ENCODE measurements around the gene SECISBP2.

SECISBP2 gene

GRCh38 chr9:89388084-89388867 lies 70.0 kb downstream of the SECISBP2 start:
- Histone ChIP-seq H3K9me3 (ENCODE audit: insufficient read depth, low read length) (no peaks in the 10 kb centered on the region), H3K4me1 (ENCODE audit: insufficient read depth, insufficient read length) (peaks cover 2% of the 10 kb centered on the region), H3K27me3 (ENCODE audit: insufficient read depth, insufficient read length) (no peaks in the 10 kb centered on the region), H3K4me3 (ENCODE audit: insufficient read length, low read depth) (no peak overlapping the region), H3K9ac (ENCODE audit: insufficient read length, low read depth) (no peak overlapping the region), H3K36me3 (ENCODE audit: insufficient read depth, insufficient read length, low read length) (peaks cover 65% of the 10 kb centered on the region)
- TF ChIP-seq SUZ12 (IDR thresholded peaks at IDR 0.05; ENCODE audit: extremely low read depth, insufficient read depth, insufficient read length), result no peak
- TF ChIP-seq ZNF274 (IDR thresholded peaks at IDR 0.05; ENCODE audit: low read depth, low read length), result no peak
- no peak for TF ChIP-seq YY1 (IDR thresholded peaks at IDR 0.05; ENCODE audit: insufficient read depth, insufficient read length)
- no peak for DNase-seq (ENCODE audit: low read depth, low spot score)

GRCh38 chr9:89388868-89389177 lies 70.5 kb downstream of the SECISBP2 start:
- no peak for DNase-seq (ENCODE audit: low read depth, low spot score)
- Histone ChIP-seq H3K27me3 (ENCODE audit: insufficient read depth, insufficient read length) (no peaks in the 10 kb centered on the region), H3K4me1 (ENCODE audit: insufficient read depth, insufficient read length) (no peaks in the 10 kb centered on the region), H3K9ac (ENCODE audit: insufficient read length, low read depth) (no peak overlapping the region), H3K9me3 (ENCODE audit: insufficient read depth, low read length) (no peaks in the 10 kb centered on the region), H3K4me3 (ENCODE audit: insufficient read length, low read depth) (no peak overlapping the region), H3K36me3 (ENCODE audit: insufficient read depth, insufficient read length, low read length) (peaks cover 67% of the 10 kb centered on the region)
- TF ChIP-seq ZNF274 (IDR thresholded peaks at IDR 0.05; ENCODE audit: low read depth, low read length) (no peak), YY1 (IDR thresholded peaks at IDR 0.05; ENCODE audit: insufficient read depth, insufficient read length) (no peak), SUZ12 (IDR thresholded peaks at IDR 0.05; ENCODE audit: extremely low read depth, insufficient read depth, insufficient read length) (no peak)

- Histone ChIP-seq H3K4me3 (ENCODE audit: insufficient read length, low read depth) (no peak overlapping the region), H3K27me3 (ENCODE audit: insufficient read depth, insufficient read length) (no peaks in the 10 kb centered on the region), H3K4me1 (ENCODE audit: insufficient read depth, insufficient read length) (no peaks in the 10 kb centered on the region), H3K36me3 (ENCODE audit: insufficient read depth, insufficient read length, low read length) (peaks cover 65% of the 10 kb centered on the region), H3K9ac (ENCODE audit: insufficient read length, low read depth) (no peak overlapping the region), H3K9me3 (ENCODE audit: insufficient read depth, low read length) (no peaks in the 10 kb centered on the region)
- TF ChIP-seq YY1 (IDR thresholded peaks at IDR 0.05; ENCODE audit: insufficient read depth, insufficient read length) (no peak), SUZ12 (IDR thresholded peaks at IDR 0.05; ENCODE audit: extremely low read depth, insufficient read depth, insufficient read length) (no peak)
- DNase-seq (ENCODE audit: low read depth, low spot score), result no peak
Measured at GRCh38 chr9:89390068-89390555, 71.8 kb downstream of the SECISBP2 start.

DNA sequence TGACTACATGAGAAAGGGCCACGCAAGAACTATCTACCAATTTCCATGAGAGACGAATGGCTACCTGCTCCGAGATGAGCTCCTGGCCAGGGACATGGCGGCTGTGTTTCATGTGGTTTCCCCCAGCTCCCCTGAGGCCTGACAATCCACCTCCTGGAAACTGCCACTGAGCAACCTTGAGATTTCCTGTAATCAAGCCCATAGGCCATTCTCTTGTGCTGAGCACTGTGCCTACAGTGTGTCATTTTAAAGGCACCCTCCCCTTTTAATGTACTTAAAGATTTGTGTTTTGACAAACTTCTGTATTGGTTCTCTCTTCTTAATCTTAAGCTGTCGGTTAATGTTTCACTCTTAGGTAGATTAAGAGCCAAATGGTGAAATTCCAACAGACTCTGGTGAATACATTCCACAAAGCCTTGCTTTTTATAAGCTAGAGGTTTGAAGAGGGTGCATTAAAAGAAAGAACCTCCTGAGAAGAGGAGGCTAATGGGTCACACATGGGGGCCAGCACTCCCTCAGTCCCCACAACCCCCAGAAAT lies 72.3 kb downstream of the SECISBP2 start:
- no peak overlapping the region for H3K4me3 ChIP-seq (ENCODE audit: insufficient read length, low read depth)
- peaks cover 61% of the 10 kb centered on the region for H3K36me3 ChIP-seq (ENCODE audit: insufficient read depth, insufficient read length, low read length)
- DNase-seq (ENCODE audit: low read depth, low spot score), result no peak
- H3K4me1 ChIP-seq (ENCODE audit: insufficient read depth, insufficient read length), result no peaks in the 10 kb centered on the region
- no peak overlapping the region for H3K9ac ChIP-seq (ENCODE audit: insufficient read length, low read depth)
- TF ChIP-seq YY1 (IDR thresholded peaks at IDR 0.05; ENCODE audit: insufficient read depth, insufficient read length) (no peak), ZNF274 (IDR thresholded peaks at IDR 0.05; ENCODE audit: low read depth, low read length) (no peak), SUZ12 (IDR thresholded peaks at IDR 0.05; ENCODE audit: extremely low read depth, insufficient read depth, insufficient read length) (no peak)
- H3K27me3 ChIP-seq (ENCODE audit: insufficient read depth, insufficient read length), result no peaks in the 10 kb centered on the region
- H3K9me3 ChIP-seq (ENCODE audit: insufficient read depth, low read length), result no peaks in the 10 kb centered on the region

DNA sequence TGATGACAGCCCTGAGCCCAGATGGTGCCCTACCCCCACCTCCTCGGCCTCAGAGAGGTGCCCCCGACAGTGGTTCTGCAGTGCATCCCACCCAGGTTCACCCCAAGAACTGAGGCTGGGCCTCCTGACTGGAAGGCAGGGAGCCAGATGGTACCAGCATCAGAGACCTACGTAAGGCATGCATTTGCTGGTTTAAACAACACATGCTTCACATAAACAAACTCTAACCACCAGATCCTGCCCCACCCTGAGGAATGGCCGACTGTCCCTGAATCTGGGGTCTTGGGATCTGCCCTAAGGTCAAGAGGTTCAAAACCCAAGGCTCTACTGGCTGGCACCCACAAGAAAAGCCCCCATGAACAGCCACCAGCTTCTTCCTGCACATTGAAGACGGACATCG lies 73.3 kb downstream of the SECISBP2 start:
- no peaks in the 10 kb centered on the region for H3K27me3 ChIP-seq (ENCODE audit: insufficient read depth, insufficient read length)
- TF ChIP-seq SUZ12 (IDR thresholded peaks at IDR 0.05; ENCODE audit: extremely low read depth, insufficient read depth, insufficient read length), result no peak
- TF ChIP-seq YY1 (IDR thresholded peaks at IDR 0.05; ENCODE audit: insufficient read depth, insufficient read length), result no peak
- no peak for TF ChIP-seq ZNF274 (IDR thresholded peaks at IDR 0.05; ENCODE audit: low read depth, low read length)
- no peaks in the 10 kb centered on the region for H3K9me3 ChIP-seq (ENCODE audit: insufficient read depth, low read length)
- no peak overlapping the region for H3K4me3 ChIP-seq (ENCODE audit: insufficient read length, low read depth)
- peaks cover 60% of the 10 kb centered on the region for H3K36me3 ChIP-seq (ENCODE audit: insufficient read depth, insufficient read length, low read length)
- no peaks in the 10 kb centered on the region for H3K4me1 ChIP-seq (ENCODE audit: insufficient read depth, insufficient read length)
- no peak for DNase-seq (ENCODE audit: low read depth, low spot score)
- no peak overlapping the region for H3K9ac ChIP-seq (ENCODE audit: insufficient read length, low read depth)

DNA sequence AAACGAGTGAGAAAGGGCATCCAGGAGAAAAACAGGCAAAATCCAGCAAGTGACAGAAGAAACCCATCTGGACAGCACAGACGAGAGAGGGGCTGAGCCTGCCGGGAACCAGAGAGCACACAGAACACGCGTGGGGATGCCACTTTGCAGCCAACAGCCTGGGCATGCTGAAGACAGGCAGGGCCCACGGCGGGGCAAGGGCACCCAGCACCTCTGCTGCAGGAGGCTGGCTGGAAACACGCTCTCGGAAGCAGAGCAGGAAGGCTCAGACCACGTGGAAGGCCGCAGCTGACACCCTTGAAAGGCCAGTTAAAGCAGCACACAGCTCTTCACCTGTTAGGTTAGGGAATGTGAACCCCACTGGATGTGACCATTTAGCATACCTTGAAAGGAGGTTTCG lies 76.1 kb downstream of the SECISBP2 start:
- Histone ChIP-seq H3K9ac (ENCODE audit: insufficient read length, low read depth) (no peak overlapping the region), H3K4me1 (ENCODE audit: insufficient read depth, insufficient read length) (no peaks in the 10 kb centered on the region), H3K9me3 (ENCODE audit: insufficient read depth, low read length) (no peaks in the 10 kb centered on the region), H3K27me3 (ENCODE audit: insufficient read depth, insufficient read length) (no peaks in the 10 kb centered on the region), H3K36me3 (ENCODE audit: insufficient read depth, insufficient read length, low read length) (peaks cover 49% of the 10 kb centered on the region), H3K4me3 (ENCODE audit: insufficient read length, low read depth) (no peak overlapping the region)
- DNase-seq (ENCODE audit: low read depth, low spot score), result no peak
- TF ChIP-seq YY1 (IDR thresholded peaks at IDR 0.05; ENCODE audit: insufficient read depth, insufficient read length), result no peak
- TF ChIP-seq ZNF274 (IDR thresholded peaks at IDR 0.05; ENCODE audit: low read depth, low read length), result no peak
- no peak for TF ChIP-seq SUZ12 (IDR thresholded peaks at IDR 0.05; ENCODE audit: extremely low read depth, insufficient read depth, insufficient read length)

DNA sequence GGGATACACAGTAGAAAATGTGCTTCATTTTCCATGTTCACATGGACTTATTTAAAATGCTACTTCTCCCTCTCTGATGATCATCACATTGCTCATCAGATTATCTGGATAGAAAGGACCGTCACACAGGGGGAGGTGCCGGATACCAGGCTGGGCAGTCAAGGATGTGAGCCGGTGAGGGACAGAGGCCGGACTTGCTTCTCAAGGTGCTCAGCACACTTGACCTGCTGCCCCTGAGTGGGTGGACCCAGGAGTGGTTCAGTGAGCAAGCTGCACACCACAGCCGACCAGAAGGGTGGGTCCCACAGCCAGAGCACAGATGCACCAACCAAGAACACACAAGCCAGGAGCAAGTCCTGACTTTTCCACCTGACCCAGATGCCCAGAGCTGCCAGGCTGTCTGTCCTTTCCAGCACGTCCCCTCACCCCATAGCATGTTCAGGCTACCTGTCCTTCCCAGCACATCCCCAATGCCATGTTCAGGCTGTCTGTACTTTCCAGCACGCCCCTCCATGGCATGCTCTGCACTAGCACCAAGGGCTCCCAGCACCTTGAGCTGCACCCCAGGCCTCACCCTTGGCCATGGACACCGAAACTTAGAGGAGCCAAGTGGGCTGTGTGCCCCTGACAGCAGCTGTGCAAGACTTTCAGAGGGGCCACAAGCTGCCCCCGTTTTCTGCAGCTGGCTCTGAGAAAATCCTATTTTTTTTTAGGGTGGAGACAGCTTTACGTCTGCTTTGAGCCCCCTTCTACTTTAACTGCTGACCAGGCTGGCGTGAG lies 77.8 kb downstream of the SECISBP2 start:
- Histone ChIP-seq H3K4me1 (ENCODE audit: insufficient read depth, insufficient read length) (no peaks in the 10 kb centered on the region), H3K27me3 (ENCODE audit: insufficient read depth, insufficient read length) (no peaks in the 10 kb centered on the region), H3K9ac (ENCODE audit: insufficient read length, low read depth) (no peak overlapping the region), H3K9me3 (ENCODE audit: insufficient read depth, low read length) (no peaks in the 10 kb centered on the region), H3K4me3 (ENCODE audit: insufficient read length, low read depth) (no peak overlapping the region), H3K36me3 (ENCODE audit: insufficient read depth, insufficient read length, low read length) (peaks cover 35% of the 10 kb centered on the region)
- no peak for TF ChIP-seq YY1 (IDR thresholded peaks at IDR 0.05; ENCODE audit: insufficient read depth, insufficient read length)
- TF ChIP-seq ZNF274 (IDR thresholded peaks at IDR 0.05; ENCODE audit: low read depth, low read length), result no peak
- TF ChIP-seq SUZ12 (IDR thresholded peaks at IDR 0.05; ENCODE audit: extremely low read depth, insufficient read depth, insufficient read length), result no peak
- DNase-seq (ENCODE audit: low read depth, low spot score), result no peak

Data from NT2/D1 (cell line).